ENCODE data around the gene ZNF682.
A peak's percentile ranks its signal among the peaks of the same experiment; 100 is the strongest.
"Not testable (repeated sequence)": the region's sequence is repeated elsewhere in the genome, so short reads cannot be mapped to it uniquely, and the experiment has no call there.

The ZNF682 gene

GRCh38 chr19:20066861-20067260 lies 27.6 kb upstream of the ZNF682 start:
- Histone ChIP-seq H3K4me3 (ENCODE audit: low read length) (no peak overlapping the region), H3K27me3 (ENCODE audit: insufficient read depth, low read length) (no peaks in the 10 kb centered on the region), H3K9ac (ENCODE audit: low read depth, low read length) (no peak overlapping the region), H3K4me1 (ENCODE audit: insufficient read depth, low read length) (peaks cover 43% of the 10 kb centered on the region), H3K36me3 (ENCODE audit: insufficient read depth, low read length) (no peaks in the 10 kb centered on the region), H3K27ac (ENCODE audit: low read depth, low read length) (peak overlapping the region; percentile 52; the same call in 1 of the 2 replicates), H3K9me3 (ENCODE audit: insufficient read depth, low read depth, low read length) (0 out of 2 replicates have a peak, but pooled peaks cover 2% of the 10 kb centered on the region)
- 76% methylated on average over 3 of the region's 3 CpGs for WGBS

GRCh38 chr19:20060282-20060681 lies 21.0 kb upstream of the ZNF682 start:
- Histone ChIP-seq H3K27me3 (ENCODE audit: insufficient read depth, low read length) (no peaks in the 10 kb centered on the region), H3K4me3 (ENCODE audit: low read length) (no peak overlapping the region), H3K36me3 (ENCODE audit: insufficient read depth, low read length) (no peaks in the 10 kb centered on the region), H3K9ac (ENCODE audit: low read depth, low read length) (no peak overlapping the region), H3K4me1 (ENCODE audit: insufficient read depth, low read length) (no peaks in the 10 kb centered on the region; the same call in 1 of the 2 replicates), H3K9me3 (ENCODE audit: insufficient read depth, low read depth, low read length) (no peaks in the 10 kb centered on the region), H3K27ac (ENCODE audit: low read depth, low read length) (no peak overlapping the region)
- 67% methylated on average over 1 of the region's 1 CpG for WGBS

- not testable (repeated sequence) for H3K27me3 ChIP-seq (ENCODE audit: insufficient read depth, low read length); H3K9me3 ChIP-seq (ENCODE audit: insufficient read depth, low read depth, low read length)
Observed at GRCh38 chr19:20058738-20059137, 19.4 kb upstream of the ZNF682 start.

GRCh38 chr19:20051841-20052768 lies 12.8 kb upstream of the ZNF682 start:
- Histone ChIP-seq H3K9me3 (ENCODE audit: insufficient read depth, low read depth, low read length) (no peaks in the 10 kb centered on the region), H3K27ac (ENCODE audit: low read depth, low read length) (peak overlapping the region; percentile 83), H3K27me3 (ENCODE audit: insufficient read depth, low read length) (no peaks in the 10 kb centered on the region), H3K4me3 (ENCODE audit: low read length) (peak overlapping the region; percentile 95), H3K4me1 (ENCODE audit: insufficient read depth, low read length) (0 out of 2 replicates have a peak, but pooled peaks cover 5% of the 10 kb centered on the region), H3K9ac (ENCODE audit: low read depth, low read length) (peak overlapping the region; percentile 85), H3K36me3 (ENCODE audit: insufficient read depth, low read length) (no peaks in the 10 kb centered on the region)
- WGBS, result 1% methylated on average over 43 of the region's 43 CpGs

More at GRCh38 chr19:20058738-20059137, 19.4 kb upstream of the ZNF682 start:
- not testable (repeated sequence) for H3K4me3 ChIP-seq (ENCODE audit: low read length); H3K27ac ChIP-seq (ENCODE audit: low read depth, low read length); H3K4me1 ChIP-seq (ENCODE audit: insufficient read depth, low read length); H3K9ac ChIP-seq (ENCODE audit: low read depth, low read length); H3K36me3 ChIP-seq (ENCODE audit: insufficient read depth, low read length)

- H3K4me1 ChIP-seq (ENCODE audit: insufficient read depth, low read length); H3K27me3 ChIP-seq (ENCODE audit: insufficient read depth, low read length); H3K9me3 ChIP-seq (ENCODE audit: insufficient read depth, low read depth, low read length); H3K4me3 ChIP-seq (ENCODE audit: low read length); H3K36me3 ChIP-seq (ENCODE audit: insufficient read depth, low read length); H3K9ac ChIP-seq (ENCODE audit: low read depth, low read length); H3K27ac ChIP-seq (ENCODE audit: low read depth, low read length): not testable (repeated sequence)
- WGBS, result 86% methylated on average over 3 of the region's 5 CpGs
Observed at GRCh38 chr19:20045742-20046141, 6.4 kb upstream of the ZNF682 start.

- Histone ChIP-seq H3K9me3 (ENCODE audit: insufficient read depth, low read depth, low read length) (no peaks in the 10 kb centered on the region), H3K4me3 (ENCODE audit: low read length) (no peak overlapping the region), H3K27ac (ENCODE audit: low read depth, low read length) (no peak overlapping the region), H3K4me1 (ENCODE audit: insufficient read depth, low read length) (peaks cover 12% of the 10 kb centered on the region; the same call in 1 of the 2 replicates), H3K36me3 (ENCODE audit: insufficient read depth, low read length) (no peaks in the 10 kb centered on the region), H3K27me3 (ENCODE audit: insufficient read depth, low read length) (no peaks in the 10 kb centered on the region), H3K9ac (ENCODE audit: low read depth, low read length) (no peak overlapping the region)
- WGBS, result 91% methylated on average over 3 of the region's 3 CpGs
Observed at GRCh38 chr19:20044663-20045062, 5.4 kb upstream of the ZNF682 start.

GRCh38 chr19:20038358-20039202 lies 725 bp downstream of the ZNF682 start:
- peak overlapping the region; percentile 89 for H3K9ac ChIP-seq (ENCODE audit: low read depth, low read length)
- H3K27ac ChIP-seq (ENCODE audit: low read depth, low read length), result peak overlapping the region; percentile 92
- no peaks in the 10 kb centered on the region for H3K9me3 ChIP-seq (ENCODE audit: insufficient read depth, low read depth, low read length)
- 1% methylated on average over 26 of the region's 26 CpGs for WGBS
- peaks cover 18% of the 10 kb centered on the region for H3K4me1 ChIP-seq (ENCODE audit: insufficient read depth, low read length)
- H3K27me3 ChIP-seq (ENCODE audit: insufficient read depth, low read length), result no peaks in the 10 kb centered on the region
- H3K36me3 ChIP-seq (ENCODE audit: insufficient read depth, low read length), result peaks cover 24% of the 10 kb centered on the region; the same call in 1 of the 2 replicates
- peak overlapping the region; percentile 83 for H3K4me3 ChIP-seq (ENCODE audit: low read length)

- H3K4me3 ChIP-seq (ENCODE audit: low read length), result no peak overlapping the region
- H3K9ac ChIP-seq (ENCODE audit: low read depth, low read length), result no peak overlapping the region
- H3K9me3 ChIP-seq (ENCODE audit: insufficient read depth, low read depth, low read length), result no peaks in the 10 kb centered on the region
- peaks cover 42% of the 10 kb centered on the region for H3K36me3 ChIP-seq (ENCODE audit: insufficient read depth, low read length)
- 96% methylated on average over 5 of the region's 5 CpGs for WGBS
- H3K27ac ChIP-seq (ENCODE audit: low read depth, low read length), result no peak overlapping the region
- peaks cover 18% of the 10 kb centered on the region for H3K4me1 ChIP-seq (ENCODE audit: insufficient read depth, low read length)
- no peaks in the 10 kb centered on the region for H3K27me3 ChIP-seq (ENCODE audit: insufficient read depth, low read length)
Observed at GRCh38 chr19:20035935-20036334, 3.4 kb downstream of the ZNF682 start.

GRCh38 chr19:20028611-20029010 lies 10.7 kb downstream of the ZNF682 start:
- no peak overlapping the region for H3K27ac ChIP-seq (ENCODE audit: low read depth, low read length)
- no peaks in the 10 kb centered on the region; the same call in 1 of the 2 replicates for H3K9me3 ChIP-seq (ENCODE audit: insufficient read depth, low read depth, low read length)
- H3K27me3 ChIP-seq (ENCODE audit: insufficient read depth, low read length), result no peaks in the 10 kb centered on the region
- H3K4me1 ChIP-seq (ENCODE audit: insufficient read depth, low read length), result no peaks in the 10 kb centered on the region
- H3K9ac ChIP-seq (ENCODE audit: low read depth, low read length), result no peak overlapping the region
- WGBS, result 95% methylated on average over 6 of the region's 6 CpGs
- peaks cover 59% of the 10 kb centered on the region for H3K36me3 ChIP-seq (ENCODE audit: insufficient read depth, low read length)
- no peak overlapping the region for H3K4me3 ChIP-seq (ENCODE audit: low read length)

GRCh38 chr19:20005741-20006140 lies 33.6 kb downstream of the ZNF682 start:
- WGBS, result 100% methylated on average over 2 of the region's 2 CpGs

More at GRCh38 chr19:20005741-20006140, 33.6 kb downstream of the ZNF682 start:
- Histone ChIP-seq H3K9me3 (ENCODE audit: insufficient read depth, low read depth, low read length) (peaks cover 78% of the 10 kb centered on the region), H3K36me3 (ENCODE audit: insufficient read depth, low read length) (peaks cover 71% of the 10 kb centered on the region), H3K9ac (ENCODE audit: low read depth, low read length) (no peak overlapping the region), H3K4me1 (ENCODE audit: insufficient read depth, low read length) (no peaks in the 10 kb centered on the region), H3K27me3 (ENCODE audit: insufficient read depth, low read length) (no peaks in the 10 kb centered on the region), H3K27ac (ENCODE audit: low read depth, low read length) (no peak overlapping the region), H3K4me3 (ENCODE audit: low read length) (no peak overlapping the region)

All from HUES64 (cell line).